Large intestine (tissue), 3 donors: ENCODE results near the gene TMEM44. TPM values are rescaled to one million over a fixed set of nuclear protein-coding genes. Genes with fewer than 3 reads are reported as not detected.

Experiments used
- DNase-seq, 2 donors: peaks; one replicate each; pipeline versions ENCODE4 v3.0.0 to v3.0.0-alpha.2; 2013
- H3K27ac ChIP-seq: one replicate; pipeline ENCODE4 v1.5.1; 2013; ENCODE audit warnings: low read length
- H3K27me3 ChIP-seq: 2 replicates; pipeline ENCODE4 v1.6.1; 2013; ENCODE audit warnings: low read length; ENCODE audit not compliant: control insufficient read depth, insufficient read depth
- H3K36me3 ChIP-seq: 2 replicates; pipeline ENCODE4 v1.6.1; 2013; ENCODE audit warnings: low read length; ENCODE audit not compliant: control insufficient read depth, insufficient read depth
- H3K4me1 ChIP-seq: one replicate; pipeline ENCODE4 v1.6.1; 2013; ENCODE audit warnings: low read length; ENCODE audit not compliant: control insufficient read depth, insufficient read depth
- H3K4me3 ChIP-seq: one replicate; pipeline ENCODE4 v1.5.1; 2013; ENCODE audit warnings: low read length
- H3K9me3 ChIP-seq: one replicate; pipeline ENCODE4 v1.6.1; 2013; ENCODE audit warnings: mild to moderate bottlenecking, low read depth, low read length, moderate library complexity; ENCODE audit not compliant: control insufficient read depth
- WGBS: methylation state at CpG from one replicate; pipeline ENCODE4 v1.1.5; 2013; ENCODE audit warnings: low lambda C conversion rate; ENCODE audit not compliant: insufficient coverage; 5-methylcytosine and 5-hydroxymethylcytosine counted together
- polyA plus RNA-seq: library from polyadenylated mRNA; unstranded; fragments of 120-200 nt; gene quantifications from one replicate; pipeline ENCODE4 v1.2.1, GENCODE V29; 2013

TMEM44 gene
- polyA plus RNA-seq, 1 donor = 18.5 TPM

GRCh38 chr3:194598771-194599557 is 34.3 kb downstream of the TMEM44 start:
- Histone ChIP-seq H3K9me3 (no peaks in the 10 kb centered on the region), H3K27ac (no peak overlapping the region), H3K4me3 (no peak overlapping the region), H3K36me3 (peaks cover 16% of the 10 kb centered on the region), H3K27me3 (no peaks in the 10 kb centered on the region), H3K4me1 (no peaks in the 10 kb centered on the region)
- DNase-seq = no peak
- 97% methylated on average over 3 of the region's 25 CpGs for WGBS

- no peaks in the 10 kb centered on the region for H3K4me1 ChIP-seq
- DNase-seq = no peak
- no peak overlapping the region for H3K27ac ChIP-seq
- no peaks in the 10 kb centered on the region for H3K27me3 ChIP-seq
- peaks cover 12% of the 10 kb centered on the region for H3K36me3 ChIP-seq
- H3K9me3 ChIP-seq = no peaks in the 10 kb centered on the region
- 100% methylated on average over 1 of the region's 5 CpGs for WGBS
- no peak overlapping the region for H3K4me3 ChIP-seq
Measured at GRCh38 chr3:194596906-194597305, 36.3 kb downstream of the TMEM44 start.

DNA sequence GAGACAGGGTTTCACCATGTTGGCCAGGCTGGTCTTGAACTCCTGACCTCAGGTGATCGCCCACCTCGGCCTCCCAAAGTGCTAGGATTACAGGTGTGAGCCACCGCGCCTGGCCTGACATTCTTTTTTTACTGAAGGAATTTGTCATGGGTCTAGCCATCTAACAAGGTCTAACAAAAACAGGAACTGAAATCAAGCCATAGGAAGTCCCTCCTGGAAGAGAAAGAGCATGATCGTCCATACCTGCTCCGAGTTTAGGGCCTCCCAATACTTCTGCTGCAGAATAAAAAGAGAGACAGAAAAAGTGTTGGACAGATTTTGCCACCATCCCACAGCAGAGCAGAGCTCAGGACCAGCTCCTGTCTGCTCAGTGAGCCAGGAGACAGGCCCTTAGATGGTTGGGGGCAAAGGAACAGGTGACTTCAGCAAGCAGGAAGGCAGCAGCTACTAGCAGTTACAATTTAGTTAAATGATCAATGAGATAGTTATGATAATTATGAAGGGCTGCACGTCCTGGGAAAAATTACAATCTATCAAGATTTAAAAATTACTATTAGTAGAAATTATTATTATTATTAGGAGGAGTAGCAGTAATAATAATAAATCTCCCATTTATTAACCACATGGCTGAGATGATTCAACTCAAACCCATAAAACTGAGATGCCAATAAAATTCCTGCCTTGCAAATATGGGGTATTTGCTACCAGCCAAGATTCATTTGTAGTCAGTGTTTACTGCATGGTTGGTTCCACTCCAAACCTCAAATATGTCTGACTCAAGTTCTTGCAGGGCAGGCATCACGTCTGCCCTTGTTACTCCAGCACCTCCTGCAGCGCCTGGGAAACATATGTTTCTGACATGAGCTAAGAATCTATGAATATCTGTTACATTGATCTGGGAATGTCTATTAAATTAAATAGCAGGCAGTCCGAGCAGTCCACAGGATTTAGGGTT is 40.1 kb downstream of the TMEM44 start:
- WGBS = no CpG with 5 or more reads among the region's 10 CpGs
- no peaks in the 10 kb centered on the region for H3K4me1 ChIP-seq
- no peak overlapping the region for H3K4me3 ChIP-seq
- no peaks in the 10 kb centered on the region for H3K27me3 ChIP-seq
- peaks cover 18% of the 10 kb centered on the region for H3K36me3 ChIP-seq
- DNase-seq = no peak
- H3K27ac ChIP-seq = no peak overlapping the region
- H3K9me3 ChIP-seq = no peaks in the 10 kb centered on the region

DNA sequence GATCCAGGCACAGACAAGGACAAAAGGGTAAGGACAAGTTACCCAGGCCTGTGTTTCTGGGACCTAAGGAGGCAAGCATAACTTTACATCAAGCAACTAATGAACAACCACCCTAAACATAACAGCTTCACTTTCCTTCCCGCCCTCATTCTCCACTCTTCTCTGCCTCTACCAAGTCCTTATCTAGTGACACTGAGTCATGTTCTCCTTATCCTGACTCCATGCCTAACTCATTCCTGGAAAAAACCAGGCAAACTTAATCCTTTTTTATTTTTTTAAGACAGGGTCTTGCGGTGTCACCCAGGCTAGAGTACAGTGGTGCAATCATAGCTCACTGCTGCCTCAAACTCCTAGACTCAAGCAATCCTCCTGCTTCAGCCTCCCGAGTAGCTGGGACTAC is 44.5 kb downstream of the TMEM44 start:
- no peak for DNase-seq
- no CpG with 5 or more reads among the region's 3 CpGs for WGBS
- no peak overlapping the region for H3K27ac ChIP-seq
- no peaks in the 10 kb centered on the region for H3K27me3 ChIP-seq
- no peaks in the 10 kb centered on the region for H3K9me3 ChIP-seq
- H3K4me3 ChIP-seq = no peak overlapping the region
- peaks cover 26% of the 10 kb centered on the region for H3K36me3 ChIP-seq
- peaks cover 4% of the 10 kb centered on the region for H3K4me1 ChIP-seq

DNA sequence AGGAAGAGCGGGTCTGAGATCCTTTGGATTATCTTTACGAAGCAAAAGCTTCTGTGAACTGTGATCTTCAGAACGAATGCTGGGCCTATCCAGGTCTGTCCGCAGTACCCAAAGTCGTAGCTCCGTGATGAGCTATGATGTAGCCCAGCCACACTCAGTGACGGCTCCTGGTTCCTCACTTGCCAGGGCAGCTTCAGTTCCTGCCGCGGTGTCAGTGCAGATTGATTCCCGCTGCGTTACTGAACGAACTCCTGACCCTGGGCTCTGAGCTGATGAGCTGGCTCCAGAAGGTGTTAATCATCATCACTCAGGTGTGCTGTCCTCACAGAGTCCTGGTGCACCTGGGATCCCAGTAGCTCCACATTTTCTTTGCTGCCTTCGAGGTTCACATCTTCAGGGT is 45.0 kb downstream of the TMEM44 start:
- Histone ChIP-seq H3K4me1 (peaks cover 4% of the 10 kb centered on the region), H3K27ac (no peak overlapping the region), H3K9me3 (no peaks in the 10 kb centered on the region), H3K36me3 (peaks cover 26% of the 10 kb centered on the region), H3K4me3 (no peak overlapping the region), H3K27me3 (no peaks in the 10 kb centered on the region)
- no peak for DNase-seq
- WGBS = no CpG with 5 or more reads among the region's 13 CpGs

DNA sequence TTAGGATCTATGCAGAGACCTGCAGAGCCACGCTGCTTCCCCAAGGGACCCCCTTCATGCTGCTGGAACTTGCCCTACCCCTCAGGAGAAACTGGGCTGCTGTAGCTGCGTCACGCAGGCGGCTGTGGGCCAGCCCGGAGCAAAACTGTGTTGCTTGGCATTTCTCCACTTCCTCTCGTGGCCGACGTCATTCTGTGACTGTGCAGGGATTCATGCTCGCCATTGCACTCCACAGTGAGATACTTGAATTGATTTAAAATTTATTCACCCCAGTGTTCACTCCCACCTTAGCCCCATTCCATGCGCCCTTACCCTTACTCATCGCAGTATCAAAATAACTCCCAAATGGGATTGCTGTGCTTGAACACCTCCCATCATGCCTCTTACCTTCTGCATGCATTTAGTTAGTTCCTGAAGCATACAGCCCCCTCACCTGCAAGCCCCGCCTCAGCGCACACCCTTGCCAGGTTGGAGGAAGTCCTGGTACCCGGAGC is 45.7 kb downstream of the TMEM44 start:
- H3K9me3 ChIP-seq = no peaks in the 10 kb centered on the region
- no peak overlapping the region for H3K4me3 ChIP-seq
- WGBS = no CpG with 5 or more reads among the region's 14 CpGs
- no peaks in the 10 kb centered on the region for H3K27me3 ChIP-seq
- no peak overlapping the region for H3K27ac ChIP-seq
- H3K4me1 ChIP-seq = peaks cover 4% of the 10 kb centered on the region
- no peak for DNase-seq
- peaks cover 23% of the 10 kb centered on the region for H3K36me3 ChIP-seq

- H3K9me3 ChIP-seq = no peaks in the 10 kb centered on the region
- H3K4me1 ChIP-seq = peaks cover 4% of the 10 kb centered on the region
- no peaks in the 10 kb centered on the region for H3K27me3 ChIP-seq
- no CpG with 5 or more reads among the region's 2 CpGs for WGBS
- peaks cover 23% of the 10 kb centered on the region for H3K36me3 ChIP-seq
- DNase-seq = no peak
- H3K27ac ChIP-seq = no peak overlapping the region
- H3K4me3 ChIP-seq = no peak overlapping the region
Measured at GRCh38 chr3:194586836-194587235, 46.4 kb downstream of the TMEM44 start.

- 60% methylated on average over 1 of the region's 5 CpGs for WGBS
- H3K9me3 ChIP-seq = no peaks in the 10 kb centered on the region
- H3K36me3 ChIP-seq = peaks cover 23% of the 10 kb centered on the region
- no peak overlapping the region for H3K27ac ChIP-seq
- no peak overlapping the region for H3K4me3 ChIP-seq
- peaks cover 4% of the 10 kb centered on the region for H3K4me1 ChIP-seq
- no peak for DNase-seq
- H3K27me3 ChIP-seq = no peaks in the 10 kb centered on the region
Measured at GRCh38 chr3:194585880-194586281, 47.3 kb downstream of the TMEM44 start.

GRCh38 chr3:194584866-194585265 is 48.4 kb downstream of the TMEM44 start:
- H3K4me1 ChIP-seq = peaks cover 4% of the 10 kb centered on the region
- no peak overlapping the region for H3K27ac ChIP-seq
- peaks cover 23% of the 10 kb centered on the region for H3K36me3 ChIP-seq
- no peaks in the 10 kb centered on the region for H3K9me3 ChIP-seq
- no peak for DNase-seq
- H3K4me3 ChIP-seq = no peak overlapping the region
- H3K27me3 ChIP-seq = no peaks in the 10 kb centered on the region
- 100% methylated on average over 1 of the region's 1 CpG for WGBS

DNA sequence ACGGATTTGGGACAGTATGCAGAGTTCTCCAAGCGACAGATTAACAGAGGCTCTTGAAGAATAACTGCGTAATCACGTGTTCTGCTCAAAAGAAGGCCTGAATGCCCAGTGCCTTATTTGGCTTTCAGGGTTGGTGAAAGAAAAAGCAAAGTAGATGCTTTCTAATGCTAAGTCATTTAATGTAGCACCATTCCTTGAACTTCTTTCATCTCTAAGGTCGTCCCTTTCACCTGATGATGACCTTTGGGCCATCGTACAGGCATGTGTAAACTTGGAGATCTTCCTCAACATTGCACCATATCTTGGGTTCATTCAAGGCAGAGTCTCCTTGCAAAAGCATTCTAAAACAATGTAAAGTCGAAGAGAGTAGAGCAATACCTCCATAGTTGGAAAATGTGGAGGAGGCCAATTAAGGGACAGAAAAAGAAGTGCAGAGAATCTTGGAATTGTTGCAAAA is 48.9 kb downstream of the TMEM44 start:
- DNase-seq = peak; percentile 49 to 72
- Histone ChIP-seq H3K9me3 (no peaks in the 10 kb centered on the region), H3K27me3 (no peaks in the 10 kb centered on the region), H3K27ac (peak overlapping the region; percentile 85), H3K36me3 (peaks cover 21% of the 10 kb centered on the region), H3K4me3 (peak overlapping the region; percentile 92), H3K4me1 (peaks cover 6% of the 10 kb centered on the region)
- 8% methylated on average over 4 of the region's 7 CpGs for WGBS
